Measurements from ENCODE around the gene CRIP2.

CRIP2 gene

GRCh38 chr14:105487449-105487985 is 12.9 kb downstream of the CRIP2 start:
- Histone ChIP-seq H3K9me3 (ENCODE audit: control insufficient read depth in 5 of 5, low read length in 5 of 5) (no peaks in the 10 kb centered on the region), H3K36me3 (ENCODE audit: control insufficient read depth in 5 of 5, insufficient read depth in 5 of 5, low read length in 5 of 5) (peaks cover 0 to 8% (median 4%) of the 10 kb centered on the region in 5 donors), H3K9ac (ENCODE audit: low read length in 5 of 5) (peak overlapping the region in 4 of 5 donors; percentile 58 to 75 (median 66)), H3K27ac (ENCODE audit: low read depth, low read length) (no peak overlapping the region), H3K4me1 (ENCODE audit: control insufficient read depth in 5 of 5, insufficient read depth in 5 of 5, low read length in 5 of 5) (peaks cover 13 to 88% (median 76%) of the 10 kb centered on the region in 5 donors), H3K4me3 (ENCODE audit: low read depth in 1 of 5, low read length in 5 of 5) (peak overlapping the region in 4 of 5 donors; percentile 67 to 84 (median 77)), H3K27me3 (ENCODE audit: control insufficient read depth in 5 of 5, insufficient read depth in 4 of 5, low read length in 5 of 5) (peaks cover 0 to 3% (median 0%) of the 10 kb centered on the region in 5 donors)

- Histone ChIP-seq H3K9ac (ENCODE audit: low read length in 5 of 5) (peak overlapping the region in 4 of 5 donors; percentile 58 to 75 (median 66)), H3K9me3 (ENCODE audit: control insufficient read depth in 5 of 5, low read length in 5 of 5) (no peaks in the 10 kb centered on the region), H3K4me1 (ENCODE audit: control insufficient read depth in 5 of 5, insufficient read depth in 5 of 5, low read length in 5 of 5) (peaks cover 11 to 82% (median 69%) of the 10 kb centered on the region in 5 donors), H3K36me3 (ENCODE audit: control insufficient read depth in 5 of 5, insufficient read depth in 5 of 5, low read length in 5 of 5) (peaks cover 0 to 14% (median 9%) of the 10 kb centered on the region in 5 donors), H3K27me3 (ENCODE audit: control insufficient read depth in 5 of 5, insufficient read depth in 4 of 5, low read length in 5 of 5) (peaks cover 0 to 3% (median 0%) of the 10 kb centered on the region in 5 donors), H3K4me3 (ENCODE audit: low read depth in 1 of 5, low read length in 5 of 5) (peak overlapping the region; percentile 55 to 84 (median 75)), H3K27ac (ENCODE audit: low read depth, low read length) (peak overlapping the region; percentile 41)
Observed at GRCh38 chr14:105487986-105488777, 13.6 kb downstream of the CRIP2 start.

- Histone ChIP-seq H3K9ac (ENCODE audit: low read length in 5 of 5) (peak overlapping the region in 4 of 5 donors; percentile 12 to 59 (median 35)), H3K27ac (ENCODE audit: low read depth, low read length) (peak overlapping the region; percentile 41), H3K36me3 (ENCODE audit: control insufficient read depth in 5 of 5, insufficient read depth in 5 of 5, low read length in 5 of 5) (peaks cover 0 to 18% (median 9%) of the 10 kb centered on the region in 5 donors), H3K4me1 (ENCODE audit: control insufficient read depth in 5 of 5, insufficient read depth in 5 of 5, low read length in 5 of 5) (peaks cover 11 to 74% (median 62%) of the 10 kb centered on the region in 5 donors), H3K9me3 (ENCODE audit: control insufficient read depth in 5 of 5, low read length in 5 of 5) (no peaks in the 10 kb centered on the region), H3K4me3 (ENCODE audit: low read depth in 1 of 5, low read length in 5 of 5) (peak overlapping the region; percentile 55 to 84 (median 75)), H3K27me3 (ENCODE audit: control insufficient read depth in 5 of 5, insufficient read depth in 4 of 5, low read length in 5 of 5) (peaks cover 0 to 3% (median 0%) of the 10 kb centered on the region in 5 donors)
Observed at GRCh38 chr14:105488781-105489541, 14.3 kb downstream of the CRIP2 start.

GRCh38 chr14:105489542-105490266 is 15.1 kb downstream of the CRIP2 start:
- peaks cover 0 to 3% (median 0%) of the 10 kb centered on the region in 5 donors for H3K27me3 ChIP-seq (ENCODE audit: control insufficient read depth in 5 of 5, insufficient read depth in 4 of 5, low read length in 5 of 5)
- peak overlapping the region; percentile 41 for H3K27ac ChIP-seq (ENCODE audit: low read depth, low read length)
- H3K9me3 ChIP-seq (ENCODE audit: control insufficient read depth in 5 of 5, low read length in 5 of 5) = no peaks in the 10 kb centered on the region
- peaks cover 0 to 18% (median 9%) of the 10 kb centered on the region in 5 donors for H3K36me3 ChIP-seq (ENCODE audit: control insufficient read depth in 5 of 5, insufficient read depth in 5 of 5, low read length in 5 of 5)
- peaks cover 5 to 66% (median 54%) of the 10 kb centered on the region in 5 donors for H3K4me1 ChIP-seq (ENCODE audit: control insufficient read depth in 5 of 5, insufficient read depth in 5 of 5, low read length in 5 of 5)
- peak overlapping the region; percentile 40 to 84 (median 75) for H3K4me3 ChIP-seq (ENCODE audit: low read depth in 1 of 5, low read length in 5 of 5)
- peak overlapping the region in 3 of 5 donors; percentile 61 to 72 (median 70) for H3K9ac ChIP-seq (ENCODE audit: low read length in 5 of 5)

- H3K4me1 ChIP-seq (ENCODE audit: control insufficient read depth in 5 of 5, insufficient read depth in 5 of 5, low read length in 5 of 5) = peaks cover 3 to 61% (median 49%) of the 10 kb centered on the region in 5 donors
- peaks cover 0 to 18% (median 9%) of the 10 kb centered on the region in 5 donors for H3K36me3 ChIP-seq (ENCODE audit: control insufficient read depth in 5 of 5, insufficient read depth in 5 of 5, low read length in 5 of 5)
- peaks cover 0 to 3% (median 0%) of the 10 kb centered on the region in 5 donors for H3K27me3 ChIP-seq (ENCODE audit: control insufficient read depth in 5 of 5, insufficient read depth in 4 of 5, low read length in 5 of 5)
- peak overlapping the region in 4 of 5 donors; percentile 67 to 84 (median 77) for H3K4me3 ChIP-seq (ENCODE audit: low read depth in 1 of 5, low read length in 5 of 5)
- H3K9ac ChIP-seq (ENCODE audit: low read length in 5 of 5) = peak overlapping the region in 4 of 5 donors; percentile 55 to 72 (median 66)
- no peaks in the 10 kb centered on the region for H3K9me3 ChIP-seq (ENCODE audit: control insufficient read depth in 5 of 5, low read length in 5 of 5)
- peak overlapping the region; percentile 41 for H3K27ac ChIP-seq (ENCODE audit: low read depth, low read length)
Observed at GRCh38 chr14:105490267-105490571, 15.6 kb downstream of the CRIP2 start.

GRCh38 chr14:105490572-105491365 is 16.1 kb downstream of the CRIP2 start, which contains the start of gene TEDC1:
TEDC1 (plus strand) TSS chr14:105491246; CDS start chr14:105491376, 130 bp downstream.
- H3K4me1 ChIP-seq (ENCODE audit: control insufficient read depth in 5 of 5, insufficient read depth in 5 of 5, low read length in 5 of 5) = peaks cover 2 to 56% (median 47%) of the 10 kb centered on the region in 5 donors
- peaks cover 0 to 18% (median 9%) of the 10 kb centered on the region in 5 donors for H3K36me3 ChIP-seq (ENCODE audit: control insufficient read depth in 5 of 5, insufficient read depth in 5 of 5, low read length in 5 of 5)
- no peaks in the 10 kb centered on the region for H3K9me3 ChIP-seq (ENCODE audit: control insufficient read depth in 5 of 5, low read length in 5 of 5)
- H3K9ac ChIP-seq (ENCODE audit: low read length in 5 of 5) = peak within 1 kb of the TSS in 4 of 5 donors; percentile 55 to 72 (median 67)
- H3K27ac ChIP-seq (ENCODE audit: low read depth, low read length) = peak within 1 kb of the TSS; percentile 57
- peak within 1 kb of the TSS in 4 of 5 donors; percentile 67 to 84 (median 77) for H3K4me3 ChIP-seq (ENCODE audit: low read depth in 1 of 5, low read length in 5 of 5)
- H3K27me3 ChIP-seq (ENCODE audit: control insufficient read depth in 5 of 5, insufficient read depth in 4 of 5, low read length in 5 of 5) = peaks cover 0 to 3% (median 0%) of the 10 kb centered on the region in 5 donors

- H3K27me3 ChIP-seq (ENCODE audit: control insufficient read depth in 5 of 5, insufficient read depth in 4 of 5, low read length in 5 of 5) = peaks cover 0 to under 1% (median 0%) of the 10 kb centered on the region in 5 donors
- H3K4me3 ChIP-seq (ENCODE audit: low read depth in 1 of 5, low read length in 5 of 5) = peak overlapping the region in 4 of 5 donors; percentile 59 to 79 (median 76)
- H3K9me3 ChIP-seq (ENCODE audit: control insufficient read depth in 5 of 5, low read length in 5 of 5) = no peaks in the 10 kb centered on the region
- H3K9ac ChIP-seq (ENCODE audit: low read length in 5 of 5) = peak overlapping the region in 4 of 5 donors; percentile 51 to 64 (median 58)
- H3K4me1 ChIP-seq (ENCODE audit: control insufficient read depth in 5 of 5, insufficient read depth in 5 of 5, low read length in 5 of 5) = peaks cover 0 to 49% (median 40%) of the 10 kb centered on the region in 5 donors
- peaks cover 0 to 18% (median 9%) of the 10 kb centered on the region in 5 donors for H3K36me3 ChIP-seq (ENCODE audit: control insufficient read depth in 5 of 5, insufficient read depth in 5 of 5, low read length in 5 of 5)
- peak overlapping the region; percentile 57 for H3K27ac ChIP-seq (ENCODE audit: low read depth, low read length)
Observed at GRCh38 chr14:105491366-105491973, 16.8 kb downstream of the CRIP2 start.

- H3K27ac ChIP-seq (ENCODE audit: low read depth, low read length) = no peak overlapping the region
- peaks cover 0 to 40% (median 33%) of the 10 kb centered on the region in 5 donors for H3K4me1 ChIP-seq (ENCODE audit: control insufficient read depth in 5 of 5, insufficient read depth in 5 of 5, low read length in 5 of 5)
- H3K4me3 ChIP-seq (ENCODE audit: low read depth in 1 of 5, low read length in 5 of 5) = peak overlapping the region in 2 of 5 donors; percentile 75 to 79
- H3K36me3 ChIP-seq (ENCODE audit: control insufficient read depth in 5 of 5, insufficient read depth in 5 of 5, low read length in 5 of 5) = peaks cover 0 to 21% (median 10%) of the 10 kb centered on the region in 5 donors
- H3K27me3 ChIP-seq (ENCODE audit: control insufficient read depth in 5 of 5, insufficient read depth in 4 of 5, low read length in 5 of 5) = no peaks in the 10 kb centered on the region
- no peaks in the 10 kb centered on the region for H3K9me3 ChIP-seq (ENCODE audit: control insufficient read depth in 5 of 5, low read length in 5 of 5)
- H3K9ac ChIP-seq (ENCODE audit: low read length in 5 of 5) = no peak overlapping the region
Observed at GRCh38 chr14:105492031-105492970, 17.7 kb downstream of the CRIP2 start.
